Measurements from ENCODE around the gene SMCO3.
"Not testable (repeated sequence)": the region's sequence is repeated elsewhere in the genome, so short reads cannot be mapped to it uniquely, and the experiment has no call there.

The SMCO3 gene

GRCh38 chr12:14770496-14771461, 43.2 kb downstream of the SMCO3 start:
- Histone ChIP-seq H3K36me3 (ENCODE audit: control insufficient read depth in 5 of 5, insufficient read depth in 5 of 5, low read length in 5 of 5) (no peaks in the 10 kb centered on the region), H3K4me3 (ENCODE audit: low read depth in 1 of 5, low read length in 5 of 5) (peak overlapping the region; percentile 89 to 98 (median 96)), H3K9me3 (ENCODE audit: control insufficient read depth in 5 of 5, low read length in 5 of 5) (peaks cover 0 to 7% (median 3%) of the 10 kb centered on the region in 5 donors), H3K4me1 (ENCODE audit: control insufficient read depth in 5 of 5, insufficient read depth in 5 of 5, low read length in 5 of 5) (peaks cover 0 to 47% (median 23%) of the 10 kb centered on the region in 5 donors), H3K9ac (ENCODE audit: low read length in 5 of 5) (peak overlapping the region; percentile 79 to 93 (median 90)), H3K27me3 (ENCODE audit: control insufficient read depth in 5 of 5, insufficient read depth in 4 of 5, low read length in 5 of 5) (no peaks in the 10 kb centered on the region), H3K27ac (ENCODE audit: low read depth, low read length) (peak overlapping the region; percentile 95)

GRCh38 chr12:14769969-14770495, 44.0 kb downstream of the SMCO3 start:
- Histone ChIP-seq H3K9ac (ENCODE audit: low read length in 5 of 5) (peak overlapping the region; percentile 79 to 93 (median 90)), H3K4me1 (ENCODE audit: control insufficient read depth in 5 of 5, insufficient read depth in 5 of 5, low read length in 5 of 5) (peaks cover 0 to 40% (median 22%) of the 10 kb centered on the region in 5 donors), H3K4me3 (ENCODE audit: low read depth in 1 of 5, low read length in 5 of 5) (peak overlapping the region; percentile 89 to 98 (median 96)), H3K27ac (ENCODE audit: low read depth, low read length) (peak overlapping the region; percentile 95), H3K36me3 (ENCODE audit: control insufficient read depth in 5 of 5, insufficient read depth in 5 of 5, low read length in 5 of 5) (no peaks in the 10 kb centered on the region), H3K9me3 (ENCODE audit: control insufficient read depth in 5 of 5, low read length in 5 of 5) (peaks cover 0 to 11% (median 3%) of the 10 kb centered on the region in 5 donors), H3K27me3 (ENCODE audit: control insufficient read depth in 5 of 5, insufficient read depth in 4 of 5, low read length in 5 of 5) (no peaks in the 10 kb centered on the region)

GRCh38 chr12:14769466-14769968, 44.5 kb downstream of the SMCO3 start:
- no peaks in the 10 kb centered on the region for H3K36me3 ChIP-seq (ENCODE audit: control insufficient read depth in 5 of 5, insufficient read depth in 5 of 5, low read length in 5 of 5)
- H3K4me3 ChIP-seq (ENCODE audit: low read depth in 1 of 5, low read length in 5 of 5) = peak overlapping the region; percentile 89 to 98 (median 96)
- peaks cover 0 to 11% (median 3%) of the 10 kb centered on the region in 5 donors for H3K9me3 ChIP-seq (ENCODE audit: control insufficient read depth in 5 of 5, low read length in 5 of 5)
- H3K9ac ChIP-seq (ENCODE audit: low read length in 5 of 5) = peak overlapping the region; percentile 73 to 93 (median 82)
- H3K27me3 ChIP-seq (ENCODE audit: control insufficient read depth in 5 of 5, insufficient read depth in 4 of 5, low read length in 5 of 5) = no peaks in the 10 kb centered on the region
- peaks cover 0 to 35% (median 22%) of the 10 kb centered on the region in 5 donors for H3K4me1 ChIP-seq (ENCODE audit: control insufficient read depth in 5 of 5, insufficient read depth in 5 of 5, low read length in 5 of 5)
- H3K27ac ChIP-seq (ENCODE audit: low read depth, low read length) = peak overlapping the region; percentile 95

- Histone ChIP-seq H3K36me3 (ENCODE audit: control insufficient read depth in 5 of 5, insufficient read depth in 5 of 5, low read length in 5 of 5) (no peaks in the 10 kb centered on the region), H3K27me3 (ENCODE audit: control insufficient read depth in 5 of 5, insufficient read depth in 4 of 5, low read length in 5 of 5) (no peaks in the 10 kb centered on the region), H3K9ac (ENCODE audit: low read length in 5 of 5) (peak overlapping the region in 3 of 5 donors; percentile 39 to 93 (median 93)), H3K4me1 (ENCODE audit: control insufficient read depth in 5 of 5, insufficient read depth in 5 of 5, low read length in 5 of 5) (peaks cover 0 to 31% (median 21%) of the 10 kb centered on the region in 5 donors), H3K9me3 (ENCODE audit: control insufficient read depth in 5 of 5, low read length in 5 of 5) (peaks cover 0 to 11% (median 3%) of the 10 kb centered on the region in 5 donors), H3K4me3 (ENCODE audit: low read depth in 1 of 5, low read length in 5 of 5) (peak overlapping the region; percentile 89 to 98 (median 96)), H3K27ac (ENCODE audit: low read depth, low read length) (peak overlapping the region; percentile 95)
Measured at GRCh38 chr12:14768823-14769405, 45.1 kb downstream of the SMCO3 start.

GRCh38 chr12:14767617-14768016, 46.4 kb downstream of the SMCO3 start:
- no peaks in the 10 kb centered on the region for H3K36me3 ChIP-seq (ENCODE audit: control insufficient read depth in 5 of 5, insufficient read depth in 5 of 5, low read length in 5 of 5)
- no peaks in the 10 kb centered on the region for H3K27me3 ChIP-seq (ENCODE audit: control insufficient read depth in 5 of 5, insufficient read depth in 4 of 5, low read length in 5 of 5)
- H3K9me3 ChIP-seq (ENCODE audit: control insufficient read depth in 5 of 5, low read length in 5 of 5) = peaks cover 0 to 11% (median 3%) of the 10 kb centered on the region in 5 donors
- no peak overlapping the region for H3K9ac ChIP-seq (ENCODE audit: low read length in 5 of 5)
- no peak overlapping the region for H3K27ac ChIP-seq (ENCODE audit: low read depth, low read length)
- peaks cover 0 to 26% (median 17%) of the 10 kb centered on the region in 5 donors for H3K4me1 ChIP-seq (ENCODE audit: control insufficient read depth in 5 of 5, insufficient read depth in 5 of 5, low read length in 5 of 5)
- no peak overlapping the region for H3K4me3 ChIP-seq (ENCODE audit: low read depth in 1 of 5, low read length in 5 of 5)

GRCh38 chr12:14766649-14767215, 47.2 kb downstream of the SMCO3 start:
- H3K36me3 ChIP-seq (ENCODE audit: control insufficient read depth in 5 of 5, insufficient read depth in 5 of 5, low read length in 5 of 5) = no peaks in the 10 kb centered on the region
- no peaks in the 10 kb centered on the region for H3K27me3 ChIP-seq (ENCODE audit: control insufficient read depth in 5 of 5, insufficient read depth in 4 of 5, low read length in 5 of 5)
- H3K4me3 ChIP-seq (ENCODE audit: low read depth in 1 of 5, low read length in 5 of 5) = no peak overlapping the region
- H3K9me3 ChIP-seq (ENCODE audit: control insufficient read depth in 5 of 5, low read length in 5 of 5) = peaks cover 0 to 11% (median 3%) of the 10 kb centered on the region in 5 donors
- no peak overlapping the region for H3K9ac ChIP-seq (ENCODE audit: low read length in 5 of 5)
- H3K27ac ChIP-seq (ENCODE audit: low read depth, low read length) = no peak overlapping the region
- peaks cover 0 to 26% (median 17%) of the 10 kb centered on the region in 5 donors for H3K4me1 ChIP-seq (ENCODE audit: control insufficient read depth in 5 of 5, insufficient read depth in 5 of 5, low read length in 5 of 5)

GRCh38 chr12:14766020-14766419, 48.0 kb downstream of the SMCO3 start:
- Histone ChIP-seq H3K4me1 (ENCODE audit: control insufficient read depth in 5 of 5, insufficient read depth in 5 of 5, low read length in 5 of 5) (peaks cover 0 to 22% (median 15%) of the 10 kb centered on the region in 5 donors), H3K9me3 (ENCODE audit: control insufficient read depth in 5 of 5, low read length in 5 of 5) (peaks cover 0 to 12% (median 3%) of the 10 kb centered on the region in 5 donors)
- not testable (repeated sequence) for H3K4me3 ChIP-seq (ENCODE audit: low read depth in 1 of 5, low read length in 5 of 5); H3K27me3 ChIP-seq (ENCODE audit: control insufficient read depth in 5 of 5, insufficient read depth in 4 of 5, low read length in 5 of 5); H3K36me3 ChIP-seq (ENCODE audit: control insufficient read depth in 5 of 5, insufficient read depth in 5 of 5, low read length in 5 of 5); H3K27ac ChIP-seq (ENCODE audit: low read depth, low read length); H3K9ac ChIP-seq (ENCODE audit: low read length in 5 of 5)

- H3K27me3 ChIP-seq (ENCODE audit: control insufficient read depth in 5 of 5, insufficient read depth in 4 of 5, low read length in 5 of 5) = no peaks in the 10 kb centered on the region
- no peak overlapping the region for H3K9ac ChIP-seq (ENCODE audit: low read length in 5 of 5)
- H3K4me3 ChIP-seq (ENCODE audit: low read depth in 1 of 5, low read length in 5 of 5) = no peak overlapping the region
- H3K4me1 ChIP-seq (ENCODE audit: control insufficient read depth in 5 of 5, insufficient read depth in 5 of 5, low read length in 5 of 5) = peaks cover 0 to 18% (median 14%) of the 10 kb centered on the region in 5 donors
- no peaks in the 10 kb centered on the region for H3K36me3 ChIP-seq (ENCODE audit: control insufficient read depth in 5 of 5, insufficient read depth in 5 of 5, low read length in 5 of 5)
- peaks cover 0 to 13% (median 3%) of the 10 kb centered on the region in 5 donors for H3K9me3 ChIP-seq (ENCODE audit: control insufficient read depth in 5 of 5, low read length in 5 of 5)
- H3K27ac ChIP-seq (ENCODE audit: low read depth, low read length) = no peak overlapping the region
Measured at GRCh38 chr12:14765398-14765797, 48.6 kb downstream of the SMCO3 start.

- H3K27me3 ChIP-seq (ENCODE audit: control insufficient read depth in 5 of 5, insufficient read depth in 4 of 5, low read length in 5 of 5); H3K4me1 ChIP-seq (ENCODE audit: control insufficient read depth in 5 of 5, insufficient read depth in 5 of 5, low read length in 5 of 5); H3K36me3 ChIP-seq (ENCODE audit: control insufficient read depth in 5 of 5, insufficient read depth in 5 of 5, low read length in 5 of 5); H3K9ac ChIP-seq (ENCODE audit: low read length in 5 of 5); H3K27ac ChIP-seq (ENCODE audit: low read depth, low read length); H3K4me3 ChIP-seq (ENCODE audit: low read depth in 1 of 5, low read length in 5 of 5); H3K9me3 ChIP-seq (ENCODE audit: control insufficient read depth in 5 of 5, low read length in 5 of 5): not testable (repeated sequence)
Measured at GRCh38 chr12:14759711-14760280, 54.2 kb downstream of the SMCO3 start.

Data from subcutaneous abdominal adipose tissue (tissue), 5 donors.